Stimulated activated CD4-positive, alpha-beta T cell treated with anti-CD3 and anti-CD28 coated beads, Interleukin-4, amount 100 ng/mL, for 1 hour (primary cell): ENCODE data around the gene BRF1.

Source experiments
- DNase-seq: peaks from one replicate; pipeline ENCODE4 v3.0.0-alpha.2; 2020

Gene BRF1

DNA sequence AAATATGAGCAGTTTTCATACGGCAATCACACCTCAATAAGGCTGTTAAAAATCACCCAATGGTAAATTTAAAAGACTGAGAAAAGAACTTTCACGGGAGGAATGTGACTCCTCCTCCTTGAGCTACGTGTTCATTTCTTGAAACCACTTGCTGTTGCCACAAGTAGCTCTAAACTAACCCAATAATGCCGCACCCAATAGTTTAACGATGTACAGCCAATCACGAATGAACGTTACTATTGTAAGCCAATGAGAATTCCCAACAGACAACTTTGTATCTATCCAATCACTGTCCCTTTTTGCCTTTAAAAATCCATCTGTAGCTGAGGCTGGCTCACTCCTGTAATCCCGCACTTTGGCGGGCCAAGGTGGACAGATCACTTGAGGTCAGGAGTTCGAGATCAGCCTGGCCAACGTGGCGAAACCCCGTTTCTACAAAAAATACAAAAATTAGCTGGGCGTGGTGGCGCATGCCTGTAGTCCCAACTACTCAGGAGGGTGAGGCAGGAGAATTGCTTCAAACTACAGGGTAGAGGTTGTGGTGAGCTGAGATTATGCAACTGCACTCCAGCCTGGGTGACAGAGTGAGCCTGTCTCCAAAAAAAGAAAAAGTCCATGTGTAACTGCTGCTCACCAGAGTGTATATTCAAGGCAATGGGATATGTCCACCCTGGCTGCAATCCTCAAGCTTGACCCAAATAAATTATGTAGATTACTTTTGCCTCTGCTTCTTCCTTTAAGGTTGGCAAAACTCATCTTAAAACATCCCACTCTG lies 76.8 kb downstream of the BRF1 start:
- no peak for DNase-seq

GRCh38 chr14:105223260-105223659 lies 77.5 kb downstream of the BRF1 start:
- DNase-seq, result no peak

DNA sequence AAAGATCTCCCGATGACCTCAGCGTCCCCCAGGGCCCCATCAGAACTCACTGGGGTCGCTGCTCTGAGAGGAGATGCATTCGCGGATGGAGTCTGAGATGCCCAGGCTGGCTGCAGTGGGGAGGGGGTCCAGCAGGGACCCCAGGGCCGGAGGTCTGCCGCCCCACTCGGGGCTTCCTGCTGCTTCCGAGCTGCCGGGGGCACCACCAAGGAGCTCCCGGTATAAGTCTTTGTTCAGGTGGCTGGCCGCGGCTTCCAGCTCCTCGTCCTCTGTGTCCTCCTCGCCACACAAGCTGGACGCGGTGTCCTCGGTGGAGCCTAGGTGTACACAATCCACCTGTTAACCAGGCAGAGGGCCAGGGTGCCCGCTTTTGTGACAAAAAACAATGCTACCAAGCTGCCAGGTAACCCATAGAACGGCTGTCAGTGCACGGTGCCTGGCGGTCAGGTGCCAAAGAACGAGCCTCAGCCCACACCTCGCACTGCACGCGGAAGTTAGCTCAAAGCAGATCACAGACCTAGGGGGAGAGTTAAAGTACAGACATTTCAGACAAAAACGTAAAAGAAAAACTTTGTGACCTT lies 79.1 kb downstream of the BRF1 start:
- no peak for DNase-seq

- DNase-seq, result no peak
Measured at GRCh38 chr14:105220699-105221597, 79.9 kb downstream of the BRF1 start.

DNA sequence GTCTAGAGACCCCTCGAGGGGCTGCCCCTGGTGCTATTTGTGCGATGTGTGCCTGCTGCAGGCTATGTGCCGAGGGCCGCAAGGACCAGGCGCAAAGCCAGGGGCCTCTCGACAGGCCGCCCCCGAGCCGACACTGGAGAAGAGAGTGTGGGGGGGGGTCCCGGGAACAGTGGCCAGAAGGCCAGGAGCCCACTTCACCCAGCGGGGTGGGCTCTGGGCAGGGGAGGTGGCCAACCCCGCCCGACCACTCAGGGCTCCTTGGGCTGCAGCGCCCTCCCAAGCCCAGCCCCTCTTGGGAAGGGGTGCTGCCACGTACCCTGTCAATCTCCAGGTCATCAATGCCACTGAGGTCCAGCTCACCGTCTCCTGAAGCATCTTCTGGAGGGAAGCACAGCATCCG lies 81.0 kb downstream of the BRF1 start:
- no peak for DNase-seq

- no peak for DNase-seq
Measured at GRCh38 chr14:105219043-105219612, 81.7 kb downstream of the BRF1 start.

DNA sequence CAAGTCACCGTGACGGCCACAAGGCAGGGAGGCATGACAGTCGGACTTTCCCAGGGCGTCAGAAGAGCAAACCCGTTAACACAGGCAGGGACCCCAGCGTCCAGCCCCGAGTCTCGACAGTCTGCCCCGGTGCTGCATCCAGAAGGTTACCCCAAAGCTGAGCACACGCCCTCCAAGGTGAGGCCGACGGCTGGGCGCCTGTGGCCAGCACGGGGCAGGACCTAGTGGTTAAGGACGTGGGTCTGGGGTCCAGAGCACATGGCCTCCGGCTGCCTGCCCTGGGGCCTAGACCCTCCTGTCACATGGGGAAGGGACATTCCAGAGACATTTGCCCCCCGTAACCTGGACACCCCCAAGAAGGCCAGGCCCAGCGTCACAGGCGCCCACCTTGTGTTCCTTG lies 82.2 kb downstream of the BRF1 start:
- no peak for DNase-seq

GRCh38 chr14:105217774-105218173 lies 83.0 kb downstream of the BRF1 start:
- no peak for DNase-seq

DNA sequence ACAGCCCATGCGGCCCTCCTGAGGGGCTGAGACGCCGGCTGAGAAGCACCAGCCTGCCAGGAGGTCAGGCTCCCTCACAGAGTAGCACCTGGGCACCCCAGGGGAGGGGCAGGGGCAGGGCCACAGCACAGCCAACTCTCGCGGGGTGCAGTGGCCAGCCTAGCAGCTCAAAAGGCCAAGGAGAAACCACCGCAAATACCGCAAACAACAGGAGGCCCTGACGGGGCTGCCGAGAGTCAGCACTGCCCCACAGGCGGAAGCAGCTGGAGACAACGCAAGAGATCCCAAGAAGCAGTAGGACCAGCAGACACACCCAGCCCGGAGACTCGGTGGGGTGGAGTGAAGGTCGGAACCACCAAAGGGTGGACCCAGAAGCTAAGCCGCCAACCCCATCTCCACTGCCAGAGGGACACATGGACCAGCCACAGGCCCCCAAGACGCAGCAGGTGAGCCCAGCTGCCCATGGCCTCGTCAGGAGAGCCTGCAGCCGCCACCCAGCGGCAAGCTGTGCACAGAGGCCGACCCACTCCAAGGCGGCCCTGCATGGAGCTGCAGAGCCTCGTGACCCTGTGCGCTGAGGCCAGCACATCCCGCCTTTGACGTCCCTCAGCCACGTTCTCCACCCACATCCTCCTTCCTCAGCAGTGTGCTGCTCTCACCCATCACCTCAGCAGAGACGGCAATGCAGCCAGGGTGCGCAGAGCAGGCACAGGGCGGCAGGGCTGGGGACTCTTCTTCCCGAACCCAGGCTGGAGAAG lies 84.1 kb downstream of the BRF1 start:
- DNase-seq, result no peak

DNA sequence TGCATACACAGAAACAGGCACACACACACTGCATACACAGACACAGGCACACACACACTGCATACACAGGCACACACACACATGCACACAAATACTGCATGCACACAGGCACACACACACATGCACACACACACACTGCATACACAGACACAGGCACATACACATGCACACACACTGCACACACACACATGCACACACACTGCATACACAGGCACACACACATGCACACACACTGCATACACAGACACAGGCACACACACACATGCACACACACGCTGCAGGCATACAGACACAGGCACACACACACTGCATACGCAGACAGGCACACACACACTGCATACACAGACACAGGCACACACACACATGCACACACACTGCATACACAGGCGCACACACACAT lies 85.2 kb downstream of the BRF1 start:
- DNase-seq, result no peak

- DNase-seq, result no peak
Measured at GRCh38 chr14:105214324-105214915, 86.4 kb downstream of the BRF1 start.

GRCh38 chr14:105213361-105213760 lies 87.4 kb downstream of the BRF1 start:
- no peak for DNase-seq

- no peak for DNase-seq
Measured at GRCh38 chr14:105212541-105213300, 88.1 kb downstream of the BRF1 start.

DNA sequence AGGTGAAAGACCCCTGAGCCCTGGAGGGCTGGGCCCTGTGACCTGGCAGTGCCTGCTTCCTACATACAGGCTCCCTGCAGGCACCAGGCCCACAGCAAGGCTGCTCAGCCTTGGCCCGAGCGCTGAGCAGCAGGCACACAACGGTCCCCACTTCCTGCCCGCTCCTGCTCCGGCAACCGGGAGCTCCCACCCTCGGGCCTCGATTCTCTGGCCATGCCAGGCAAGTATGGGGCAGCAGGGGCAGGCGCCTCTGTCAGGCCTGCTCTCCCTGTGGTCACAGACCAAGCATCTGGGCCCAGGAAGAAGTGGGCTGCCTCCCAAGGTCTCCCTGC lies 89.1 kb downstream of the BRF1 start:
- DNase-seq, result no peak

DNA sequence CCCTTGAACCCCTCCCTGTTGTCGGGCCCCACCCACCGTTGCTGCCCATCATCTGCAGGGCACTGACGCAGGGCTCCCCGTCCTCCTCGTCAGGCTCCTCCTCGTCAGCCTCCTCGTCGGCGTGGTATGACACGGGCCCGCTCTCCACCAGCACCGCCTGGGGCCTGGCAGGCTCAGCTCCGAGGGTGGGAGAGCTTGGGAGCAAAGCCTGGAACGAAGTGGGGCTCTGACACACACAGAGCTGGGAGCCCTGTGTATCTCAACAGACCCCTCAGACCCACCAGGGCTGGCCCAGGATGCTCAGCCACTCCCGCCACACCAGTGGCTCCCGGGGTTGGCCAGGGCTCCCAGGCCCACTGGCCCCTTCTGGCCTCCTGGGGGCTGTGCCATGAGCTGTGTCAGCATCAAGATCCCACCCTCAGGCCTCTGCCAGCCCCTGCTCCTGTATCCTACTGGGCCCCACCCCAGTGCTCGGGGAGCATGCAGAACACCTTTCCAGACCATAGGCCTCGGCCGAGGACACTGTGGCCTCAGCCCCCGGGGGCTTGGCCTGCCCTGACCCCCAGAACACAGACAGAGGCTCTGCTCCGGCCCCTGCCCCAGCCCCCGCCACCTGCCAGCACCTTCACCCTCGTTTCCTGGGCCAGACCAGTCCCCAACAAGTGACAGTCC lies 89.6 kb downstream of the BRF1 start:
- DNase-seq, result no peak

DNA sequence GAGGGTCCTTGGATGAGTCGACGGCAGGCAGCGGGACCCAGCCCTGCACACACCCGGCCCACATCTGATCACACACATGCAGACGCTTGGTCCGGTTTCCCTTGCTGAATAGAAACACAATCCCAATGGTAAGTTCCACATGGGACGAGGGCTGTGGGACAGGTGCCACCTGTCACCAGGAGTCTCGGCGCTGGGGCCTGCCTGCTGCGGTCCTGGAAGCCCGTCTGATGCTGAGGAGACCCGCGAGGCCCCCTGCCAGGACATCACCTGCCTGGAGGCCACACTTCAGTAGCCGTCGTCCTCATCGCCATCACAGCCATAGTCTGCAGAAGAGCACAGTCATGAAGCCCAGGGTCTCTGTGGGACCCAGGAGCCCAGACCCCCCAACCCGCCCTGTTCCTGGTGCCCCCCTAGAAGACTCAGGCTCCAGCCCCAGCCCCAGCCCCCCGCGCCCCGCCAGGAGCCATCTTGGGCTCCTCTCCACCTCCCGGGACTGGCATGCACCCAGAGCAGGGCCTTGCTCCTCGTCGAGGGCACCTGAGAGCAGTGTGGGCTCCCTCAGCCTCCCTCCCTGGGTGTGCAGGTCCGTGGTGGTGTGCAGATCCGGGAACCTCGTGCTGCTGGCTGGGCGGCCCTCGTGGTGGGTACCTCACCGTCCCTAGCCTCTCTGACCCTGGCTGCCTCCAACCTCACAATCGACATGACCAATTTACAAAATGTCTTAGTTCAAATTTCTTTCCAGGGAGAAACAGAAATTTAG lies 90.4 kb downstream of the BRF1 start:
- no peak for DNase-seq

- no peak for DNase-seq
Measured at GRCh38 chr14:105209646-105210045, 91.2 kb downstream of the BRF1 start.

DNA sequence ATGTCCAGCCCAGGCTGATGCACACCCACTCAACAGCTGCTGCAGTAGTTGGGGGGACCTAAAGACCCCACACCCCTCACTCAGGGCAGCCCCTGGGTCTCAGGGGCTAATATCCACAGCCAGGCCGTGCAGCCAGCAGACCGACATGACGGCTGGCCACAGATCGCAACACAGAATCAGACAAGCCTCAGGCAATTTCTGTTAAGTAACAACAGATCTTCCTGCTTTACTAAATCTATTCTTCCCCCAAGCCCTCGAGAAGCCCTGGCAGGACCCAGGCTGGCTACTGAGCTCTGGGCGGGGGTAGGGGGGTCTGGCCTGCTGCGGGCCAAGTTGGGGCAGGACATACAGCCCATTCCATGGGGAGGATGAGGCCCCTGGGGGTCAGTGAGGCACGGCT lies 91.7 kb downstream of the BRF1 start:
- no peak for DNase-seq

DNA sequence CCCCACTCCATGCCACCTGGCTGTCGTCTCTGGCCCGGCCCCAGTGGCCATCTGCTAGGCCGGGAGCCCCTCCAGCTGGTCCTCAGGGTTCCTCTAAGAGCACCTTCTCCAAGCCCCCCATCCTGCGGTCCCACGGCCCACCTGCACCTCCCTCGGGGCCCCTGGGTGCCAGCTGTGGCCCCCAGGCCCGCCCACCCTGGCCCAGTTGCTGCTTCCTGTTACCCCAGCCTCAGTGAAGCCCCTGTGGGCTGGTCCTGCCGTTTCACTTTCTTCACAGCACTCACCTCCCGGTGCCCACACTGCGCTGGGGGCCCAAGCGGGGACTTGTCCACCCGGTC lies 92.1 kb downstream of the BRF1 start:
- DNase-seq, result no peak

DNA sequence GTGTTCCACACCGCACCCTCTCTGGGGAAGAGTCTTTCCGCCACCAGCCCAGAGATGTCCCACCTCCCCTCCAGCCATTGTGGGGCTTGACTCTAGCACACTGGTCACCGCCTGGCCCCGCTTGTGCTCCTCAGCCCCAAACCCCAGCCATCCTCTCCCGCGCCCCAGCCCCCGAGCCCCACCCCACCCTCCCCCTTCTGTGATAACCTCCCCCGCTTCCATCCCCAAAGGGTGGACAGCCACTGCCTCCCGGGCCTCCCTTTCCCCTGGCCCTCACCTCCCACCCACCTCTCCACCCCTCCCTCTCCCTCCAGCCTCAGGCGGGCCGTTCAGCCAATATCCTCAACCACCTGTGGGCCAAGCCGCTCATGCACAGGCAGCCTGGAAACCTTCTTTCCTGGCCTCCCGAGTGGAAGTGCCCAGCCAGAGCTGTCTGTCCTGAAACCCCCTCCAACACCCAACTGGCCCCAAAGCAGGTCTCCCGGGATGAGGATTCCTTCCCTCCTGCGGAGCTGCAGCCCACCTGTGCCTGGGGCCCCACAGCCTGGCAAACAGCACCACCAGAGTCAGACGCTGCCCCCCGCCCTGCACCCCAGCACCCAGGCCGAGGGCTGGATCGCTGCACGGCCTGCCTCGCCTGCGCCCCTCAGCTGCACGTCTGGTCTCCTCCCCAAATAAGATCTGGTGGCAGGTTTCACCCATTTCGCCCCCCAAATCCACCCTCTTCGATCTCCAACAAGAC lies 92.6 kb downstream of the BRF1 start:
- no peak for DNase-seq
